H1 (cell line): Measurements from ENCODE around the gene SLX1A. TPM values are rescaled to one million over a fixed set of nuclear protein-coding genes. Genes with fewer than 3 reads are reported as not detected.
A peak's percentile ranks its signal among the peaks of the same experiment; 100 is the strongest.

ENCODE experiments used
- CTCF ChIA-PET: fragments of 300-600 bp; sonication (Branson Sonifier 250); formaldehyde crosslinking; loops from one replicate; lab custom pipeline; 2021; ENCODE audit not compliant: partially characterized antibody; lab: Charles Lee
- POLR2A ChIA-PET: fragments of 300-600 bp; sonication (Branson Sonifier 250); formaldehyde crosslinking; loops from one replicate; lab custom pipeline; 2021; ENCODE audit warnings: inconsistent platforms; ENCODE audit not compliant: partially characterized antibody; lab: Charles Lee
- DNase-seq, 2 experiments: peaks; one replicate each; pipeline versions ENCODE4 v3.0.0 to v3.0.0-alpha.2; 2010 to 2022; ENCODE audit warnings: low spot score in 2 of 2, low read depth in 1 of 2, mixed read lengths in 1 of 2
- FAIRE-seq: peaks from 2 replicates; lab custom pipeline; 2011; peaks lifted over from hg19 to GRCh38; lab: Jason Lieb, UNC
- H2AFZ ChIP-seq: 2 replicates; pipeline ENCODE4 v1.8.1; 2012; ENCODE audit warnings: low read length, inconsistent platforms
- H2AK5ac ChIP-seq: 2 replicates; pipeline ENCODE4 v1.6.1; 2013; ENCODE audit warnings: low read depth, low read length
- H2BK120ac ChIP-seq: replicated peaks from 2 replicates; pipeline ENCODE3; 2013; ENCODE audit warnings: low read depth, low read length, inconsistent platforms
- H2BK12ac ChIP-seq: 2 replicates; pipeline ENCODE4 v1.6.1; 2013; ENCODE audit warnings: low read depth, low read length
- H2BK15ac ChIP-seq: 2 replicates; pipeline ENCODE4 v1.6.1; 2013; ENCODE audit warnings: low read length
- H2BK20ac ChIP-seq: 2 replicates; pipeline ENCODE4 v1.6.1; 2013; ENCODE audit warnings: low read length
- H2BK5ac ChIP-seq: 2 replicates; pipeline ENCODE4 v1.6.1; 2013; ENCODE audit warnings: low read depth, low read length
- H3K14ac ChIP-seq: 2 replicates; pipeline ENCODE4 v1.6.1; 2013; ENCODE audit warnings: inconsistent platforms; ENCODE audit not compliant: insufficient read length
- H3K18ac ChIP-seq: 2 replicates; pipeline ENCODE4 v1.6.1; 2013; ENCODE audit warnings: low read length; ENCODE audit errors: extremely low read depth
- H3K23ac ChIP-seq: 2 replicates; pipeline ENCODE4 v1.6.1; 2013; ENCODE audit warnings: inconsistent platforms; ENCODE audit not compliant: insufficient read length
- H3K23me2 ChIP-seq: 2 replicates; pipeline ENCODE4 v1.6.1; 2013; ENCODE audit warnings: low read depth, low read length
- H3K27ac ChIP-seq: 2 replicates; pipeline ENCODE4 v1.6.1; 2011; ENCODE audit warnings: low read depth, low read length, inconsistent platforms
- H3K27me3 ChIP-seq, 4 experiments: replicated peaks in 1 of 4; 1 replicate in 1 of 4; 2 replicates in 3 of 4; pipeline versions ENCODE4 v1.6.1 to v1.8.1; 2011 to 2013; ENCODE audit warnings: low read length in 3 of 4, mild to moderate bottlenecking in 3 of 4, inconsistent platforms in 2 of 4, mixed read lengths in 2 of 4, moderate library complexity in 1 of 4; ENCODE audit not compliant: control insufficient read depth in 3 of 4, insufficient read depth in 3 of 4; ENCODE audit errors: extremely low read depth in 1 of 4
- H3K36me3 ChIP-seq, 4 experiments: 2 replicates each; pipeline versions ENCODE4 v1.6.1 to v1.8.1; 2011 to 2013; ENCODE audit warnings: mild to moderate bottlenecking in 4 of 4, low read length in 3 of 4, moderate library complexity in 2 of 4, control low read depth in 1 of 4, inconsistent platforms in 1 of 4; ENCODE audit not compliant: insufficient read depth in 4 of 4, control insufficient read depth in 2 of 4
- H3K4ac ChIP-seq: replicated peaks from 2 replicates; pipeline ENCODE3; 2013; ENCODE audit warnings: low read length, low read depth, mixed read lengths, inconsistent platforms; ENCODE audit not compliant: insufficient read length
- H3K4me1 ChIP-seq, 4 experiments: replicated peaks in 1 of 4; 1 replicate in 1 of 4; 2 replicates in 3 of 4; pipeline versions ENCODE4 v1.6.1 to v1.8.1; 2011 to 2013; ENCODE audit warnings: low read length in 3 of 4, inconsistent platforms in 2 of 4, mixed read lengths in 1 of 4; ENCODE audit not compliant: insufficient read depth in 4 of 4, control insufficient read depth in 3 of 4
- H3K4me2 ChIP-seq, 2 experiments: 2 replicates each; pipeline versions ENCODE4 v1.6.1 to v1.8.1; 2011 to 2013; ENCODE audit warnings: low read depth in 2 of 2, low read length in 2 of 2, control low read depth in 1 of 2, inconsistent platforms in 1 of 2, mild to moderate bottlenecking in 1 of 2; ENCODE audit not compliant: insufficient read depth in 1 of 2
- H3K4me3 ChIP-seq, 4 experiments: fragments of 200-600, 300-600 bp in 1 of 4; sonication (generic), shearing (Covaris generic), sonication (Bioruptor Twin) in 1 of 4; 2 replicates each; pipeline versions ENCODE4 v1.5.1 to v1.8.1; 2011 to 2016; ENCODE audit warnings: low read length in 4 of 4, low read depth in 3 of 4, control low read depth in 2 of 4, inconsistent platforms in 2 of 4, mild to moderate bottlenecking in 2 of 4, mixed read lengths in 1 of 4, moderate library complexity in 1 of 4; ENCODE audit not compliant: insufficient read depth in 2 of 4; ENCODE audit errors: extremely low read depth in 1 of 4
- H3K56ac ChIP-seq: replicated peaks from 2 replicates; pipeline ENCODE3; 2013; ENCODE audit warnings: low read depth, mild to moderate bottlenecking, mixed read lengths, low read length, inconsistent platforms; ENCODE audit not compliant: insufficient read length
- H3K79me1 ChIP-seq: 2 replicates; pipeline ENCODE4 v1.6.1; 2013; ENCODE audit warnings: low read depth, low read length, control low read depth
- H3K79me2 ChIP-seq, 2 experiments: 2 replicates each; pipeline versions ENCODE4 v1.6.1 to v1.8.1; 2012 to 2013; ENCODE audit warnings: low read length in 2 of 2, mild to moderate bottlenecking in 2 of 2, inconsistent platforms in 1 of 2; ENCODE audit not compliant: insufficient read depth in 2 of 2, control insufficient read depth in 1 of 2
- H3K9ac ChIP-seq, 4 experiments: replicated peaks in 1 of 4; 1 replicate in 1 of 4; 2 replicates in 3 of 4; pipeline versions ENCODE4 v1.6.1 to v1.8.1; 2011 to 2013; ENCODE audit warnings: low read depth in 3 of 4, low read length in 3 of 4, control low read depth in 2 of 4, mild to moderate bottlenecking in 2 of 4, moderate library complexity in 2 of 4, inconsistent platforms in 1 of 4; ENCODE audit errors: extremely low read depth in 1 of 4
- H3K9me3 ChIP-seq, 2 experiments: 2 replicates each; pipeline versions ENCODE4 v1.6.1 to v1.8.1; 2012 to 2013; ENCODE audit warnings: mild to moderate bottlenecking in 2 of 2, moderate library complexity in 2 of 2, control low read depth in 1 of 2, inconsistent platforms in 1 of 2, low read depth in 1 of 2, low read length in 1 of 2, mixed read lengths in 1 of 2; ENCODE audit not compliant: insufficient read depth in 2 of 2
- H4K20me1 ChIP-seq, 2 experiments: replicated peaks in 1 of 2; 2 replicates each; pipeline versions ENCODE3 to v1.8.1; 2011 to 2013; ENCODE audit warnings: inconsistent platforms in 2 of 2, low read length in 2 of 2, mild to moderate bottlenecking in 1 of 2; ENCODE audit not compliant: insufficient read depth in 2 of 2, control insufficient read depth in 1 of 2
- H4K5ac ChIP-seq: 2 replicates; pipeline ENCODE4 v1.6.1; 2013; ENCODE audit warnings: low read length, low read depth, mixed read lengths, inconsistent platforms; ENCODE audit not compliant: insufficient read length
- H4K8ac ChIP-seq: 2 replicates; pipeline ENCODE4 v1.8.0; 2013; ENCODE audit warnings: mild to moderate bottlenecking, moderate library complexity, low read length, inconsistent platforms; ENCODE audit not compliant: insufficient read depth; ENCODE audit errors: extremely low read depth
- H4K91ac ChIP-seq: replicated peaks from 2 replicates; pipeline ENCODE3; 2013; ENCODE audit warnings: low read length, mixed read lengths, inconsistent platforms; ENCODE audit not compliant: insufficient read length
- HDAC2 ChIP-seq, 2 experiments: fragments of 300-600 bp in 1 of 2; sonication (generic) in 1 of 2; IDR thresholded peaks; 2 replicates each; pipeline ENCODE4 v1.6.1; 2011 to 2012; ENCODE audit warnings: low read depth in 2 of 2, low read length in 2 of 2, mild to moderate bottlenecking in 2 of 2, moderate library complexity in 2 of 2, borderline replicate concordance in 1 of 2, inconsistent platforms in 1 of 2
- JUND ChIP-seq: IDR thresholded peaks from 2 replicates; pipeline ENCODE4 v1.6.1; 2011; ENCODE audit warnings: mild to moderate bottlenecking, improper control_type of control experiment, low read length
- KDM4A ChIP-seq: IDR thresholded peaks from one replicate; pipeline ENCODE4 v1.7.1; 2012; ENCODE audit warnings: low read depth, mild to moderate bottlenecking, moderate library complexity, low read length, inconsistent platforms; ENCODE audit not compliant: severe bottlenecking
- POU5F1 ChIP-seq: IDR thresholded peaks from 2 replicates; pipeline ENCODE4 v1.6.1; 2011; ENCODE audit warnings: low read depth, mild to moderate bottlenecking, low read length, moderate library complexity
- RAD21 ChIP-seq, 2 experiments: IDR thresholded peaks in 1 of 2; conservative IDR thresholded peaks in 1 of 2; 2 replicates each; pipeline ENCODE4 v1.6.1; 2011; ENCODE audit warnings: low read depth in 2 of 2, low read length in 2 of 2, improper control_type of control experiment in 1 of 2, inconsistent platforms in 1 of 2, mild to moderate bottlenecking in 1 of 2, moderate library complexity in 1 of 2
- WGBS, 2 experiments: shearing (Covaris generic) in 1 of 2; methylation state at CpG; one replicate each; pipeline versions ENCODE4 v1.1.6 to v1.1.7; 2013 to 2015; ENCODE audit warnings: low lambda C conversion rate in 2 of 2, mixed read lengths in 2 of 2, inconsistent platforms in 1 of 2, low coverage in 1 of 2, missing lambda C conversion rate in 1 of 2; ENCODE audit not compliant: insufficient replicate concordance in 2 of 2, insufficient coverage in 1 of 2, insufficient read length in 1 of 2; ENCODE audit errors: extremely low coverage in 1 of 2, missing lambda C conversion rate in 1 of 2; 5-methylcytosine and 5-hydroxymethylcytosine counted together
- polyA plus RNA-seq, 7 experiments: library from polyadenylated mRNA; depleted of rRNA in 3 of 7; stranded (reverse) in 5 of 7; unstranded in 2 of 7; fragments of >200 nt in 5 of 7; fragments of 200-250 nt in 2 of 7; gene quantifications; 1 replicate in 5 of 7; 2 replicates in 1 of 7; 4 replicates in 1 of 7; pipeline versions ENCODE4 v1.2.1 to v1.2.3, GENCODE V29; 2011 to 2013; ENCODE audit warnings: missing spikeins in 2 of 7, mixed read lengths in 2 of 7
- total RNA-seq: library from RNA; stranded (reverse); fragmentation: NEBNext Ultra II Directional; extraction: Animal tissue kit (Norgen Biotek cat#: 25700); gene quantifications from 2 replicates; pipeline ENCODE4 v1.2.1, GENCODE V29; 2021

The SLX1A gene
- total and polyA plus RNA-seq, 2 of the 8 experiments (the other 6 are each of a cell fraction or from before 2014, with no cell fraction given): 4.7 to 36.9 TPM

DNA sequence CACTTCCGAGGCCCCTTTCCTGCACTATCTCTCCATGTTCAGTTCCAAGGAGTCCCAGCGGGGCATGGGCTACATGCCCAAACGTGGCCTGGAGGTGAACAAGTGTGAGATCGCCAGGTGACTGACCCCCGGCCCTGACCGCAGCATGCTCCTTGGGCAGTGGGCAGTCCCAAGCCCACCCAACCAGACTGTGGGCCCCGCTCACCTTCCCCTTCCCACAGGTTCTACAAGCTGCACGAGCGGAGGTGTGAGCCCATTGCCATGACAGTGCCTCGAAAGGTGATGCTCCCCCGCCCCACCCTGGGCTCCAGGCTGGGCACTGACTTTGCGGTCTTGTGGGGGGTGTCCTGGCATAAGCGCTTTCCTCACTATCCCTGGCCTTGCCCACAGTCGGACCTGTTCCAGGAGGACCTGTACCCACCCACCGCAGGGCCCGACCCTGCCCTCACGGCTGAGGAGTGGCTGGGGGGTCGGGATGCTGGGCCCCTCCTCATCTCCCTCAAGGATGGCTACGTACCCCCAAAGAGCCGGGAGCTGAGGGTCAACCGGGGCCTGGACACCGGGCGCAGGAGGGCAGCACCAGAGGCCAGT, 5.6 kb upstream of the SLX1A start:
- H3K23me2 ChIP-seq: peaks cover 4% of the 10 kb centered on the region; the same call in 1 of the 2 replicates
- ChIA-PET POLR2A (no interaction called here), CTCF (interaction anchor here (0.6 to 4.4 kb wide), 7 partner anchors 12 to 1376 kb away, joined by 3 to 21 read pairs (median 3); partner anchors contain the start of gene GDPD3)
- no peak overlapping the region for H3K23ac ChIP-seq
- FAIRE-seq: no peak
- H3K4me1 ChIP-seq: peaks cover 0 to 8% (median 4%) of the 10 kb centered on the region in 4 experiments; a peak in 4 of 7 replicates
- no peak overlapping the region for H3K14ac ChIP-seq
- DNase-seq: peak in 1 of 2 experiments; percentile 45
- no peak overlapping the region for H2BK12ac ChIP-seq
- no peak overlapping the region for H4K91ac ChIP-seq
- no peaks in the 10 kb centered on the region for H3K36me3 ChIP-seq
- no peak overlapping the region for H3K56ac ChIP-seq
- no peaks in the 10 kb centered on the region for H3K9me3 ChIP-seq
- H3K4me2 ChIP-seq: no peak overlapping the region
- H3K27ac ChIP-seq: no peak overlapping the region
- H3K27me3 ChIP-seq: peaks cover 0 to 8% (median 4%) of the 10 kb centered on the region in 4 experiments; a peak in 2 of 7 replicates
- peaks cover 7 to 8% of the 10 kb centered on the region in 2 experiments for H4K20me1 ChIP-seq
- no peak overlapping the region for H2BK120ac ChIP-seq
- H3K79me2 ChIP-seq: no peaks in the 10 kb centered on the region
- 90% methylated on average over 16 of the region's 23 CpGs; no CpG with 5 or more reads in 1 of the 2 experiments for WGBS, 2 experiments
- no peak overlapping the region for H2BK15ac ChIP-seq
- H4K5ac ChIP-seq: no peak overlapping the region
- H2BK20ac ChIP-seq: no peak overlapping the region
- no peak overlapping the region for H2AK5ac ChIP-seq
- H2AFZ ChIP-seq: no peak overlapping the region
- H2BK5ac ChIP-seq: no peak overlapping the region
- H3K18ac ChIP-seq: no peak overlapping the region
- H3K4me3 ChIP-seq: no peak overlapping the region
- H3K79me1 ChIP-seq: no peaks in the 10 kb centered on the region
- TF ChIP-seq KDM4A (no peak), HDAC2 (IDR thresholded peaks at IDR 0.05; ENCODE audit: borderline replicate concordance in 1 of 2, low read depth in 2 of 2, low read length in 2 of 2) (no peak), JUND (no peak), RAD21 (IDR thresholded peaks at IDR 0.05 in 1 of 2, conservative IDR thresholded peaks at IDR 0.05 in 1 of 2; ENCODE audit: low read depth in 2 of 2, low read length in 2 of 2) (no peak), POU5F1 (no peak)
- H4K8ac ChIP-seq: no peak overlapping the region
- H3K9ac ChIP-seq: no peak overlapping the region
- H3K4ac ChIP-seq: no peak overlapping the region
